ENCODE measurements around the gene KIAA0513. TPM values are rescaled to one million over a fixed set of nuclear protein-coding genes. Genes with fewer than 3 reads are reported as not detected.

Gene KIAA0513
- total and polyA plus RNA-seq, 2 donors (not counting 1 experiment from before 2014, with no cell fraction given) = 1.1 to 2.1 TPM

DNA sequence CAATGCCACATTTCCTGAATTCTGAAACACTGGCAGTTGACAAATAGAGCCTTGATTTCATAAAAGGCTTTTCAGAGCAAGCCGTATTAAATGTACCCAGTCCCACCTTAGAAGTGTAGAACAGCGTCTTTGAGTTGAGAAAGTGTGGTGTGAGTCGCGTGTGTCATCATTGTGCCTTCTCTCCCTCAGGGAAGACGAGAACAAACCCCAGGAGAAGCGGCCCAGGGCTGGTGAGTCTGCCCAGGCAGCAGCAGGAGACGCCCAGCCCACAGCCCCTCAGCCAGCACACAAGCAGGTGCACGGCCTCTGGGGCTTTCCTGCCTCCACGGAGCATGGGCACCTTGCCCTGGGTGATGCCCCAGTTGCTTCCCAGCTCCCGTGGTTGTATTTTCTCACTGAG lies 50.6 kb downstream of the KIAA0513 start:
- CTCF ChIA-PET = interaction anchor here (2.0 kb wide), 1 partner anchor 8 kb away, joined by 5 read pairs; no protein-coding TSS in a partner anchor
- H3K27ac Mint-ChIP-seq = no peak overlapping the region

DNA sequence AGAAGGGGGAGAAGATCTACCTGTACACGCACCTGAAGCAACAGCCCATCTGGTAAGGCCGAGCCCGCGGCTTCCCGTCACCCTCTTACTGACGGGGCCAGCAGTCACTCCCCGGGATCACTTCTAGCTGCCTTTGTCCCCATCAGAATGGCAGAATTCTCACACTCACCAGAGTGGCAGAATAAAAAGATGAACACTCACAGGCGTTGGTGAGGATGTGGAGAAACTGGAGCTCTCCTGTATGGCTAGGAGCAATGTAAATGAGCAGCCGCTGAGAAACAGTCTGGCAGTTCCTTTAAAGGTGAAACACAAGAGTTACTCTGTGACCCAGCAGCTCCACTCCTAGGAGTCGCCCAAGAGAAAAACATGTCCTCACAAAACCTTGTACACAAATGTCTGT lies 51.4 kb downstream of the KIAA0513 start:
- Histone ChIP-seq H3K4me3 (ENCODE audit: control extremely low read depth in 1 of 5, extremely low read depth in 1 of 5, insufficient read depth in 1 of 5, low read depth in 2 of 5, low read length in 4 of 5) (no peak overlapping the region), H3K27me3 (replicated peaks in 1 of 4; ENCODE audit: control extremely low read depth in 1 of 4, control insufficient read depth in 3 of 4, insufficient read depth in 4 of 4, low read length in 3 of 4) (peaks cover 0 to 4% (median 0%) of the 10 kb centered on the region in 4 experiments), H3K36me3 (replicated peaks in 1 of 2; ENCODE audit: control extremely low read depth in 1 of 2, control insufficient read depth in 1 of 2, extremely low read depth in 1 of 2, insufficient read depth in 2 of 2, low read length in 1 of 2) (no peaks in the 10 kb centered on the region), H3K27ac (ENCODE audit: low read length in 2 of 2) (no peak overlapping the region), H3K4me2 (replicated peaks; ENCODE audit: low read depth, low read length, poor library complexity, severe bottlenecking) (no peak overlapping the region), H3K9ac (ENCODE audit: low read length) (no peak overlapping the region), H3K79me2 (ENCODE audit: control insufficient read depth, insufficient read depth, low read length) (no peaks in the 10 kb centered on the region), H4K20me1 (ENCODE audit: control insufficient read depth, insufficient read depth, low read length, poor library complexity, severe bottlenecking) (no peaks in the 10 kb centered on the region), H2AFZ (ENCODE audit: insufficient read depth, low read depth, low read length, poor library complexity, severe bottlenecking) (no peak overlapping the region), H3K4me1 (ENCODE audit: control insufficient read depth in 2 of 2, insufficient read depth in 2 of 2, low read length in 2 of 2) (peaks cover 24 to 29% of the 10 kb centered on the region in 2 donors), H3K9me3 (ENCODE audit: control extremely low read depth in 1 of 3, control insufficient read depth in 2 of 3, insufficient read depth in 1 of 3, low read length in 2 of 3) (peaks cover 0 to 5% (median 0%) of the 10 kb centered on the region in 3 donors)
- intact Hi-C loops (cut with micrococcal nuclease) = no loop called here
- no peak overlapping the region for H3K27ac Mint-ChIP-seq
- POLR2A ChIA-PET = no interaction called here
- DNase-seq = no peak
- peaks cover 19% of the 10 kb centered on the region for H3K27me3 Mint-ChIP-seq
- WGBS (ENCODE audit: insufficient coverage) = 97% methylated on average over 9 of the region's 10 CpGs
- no peaks in the 10 kb centered on the region for H3K9me3 Mint-ChIP-seq (ENCODE audit: insufficient read depth)
- H3K4me1 Mint-ChIP-seq = peaks cover 21% of the 10 kb centered on the region
- no peak for TF ChIP-seq EZH2 (IDR thresholded peaks at IDR 0.05; ENCODE audit: borderline replicate concordance, insufficient read depth, low read depth, low read length, poor library complexity, severe bottlenecking)
- TF ChIP-seq, protein P1, sequence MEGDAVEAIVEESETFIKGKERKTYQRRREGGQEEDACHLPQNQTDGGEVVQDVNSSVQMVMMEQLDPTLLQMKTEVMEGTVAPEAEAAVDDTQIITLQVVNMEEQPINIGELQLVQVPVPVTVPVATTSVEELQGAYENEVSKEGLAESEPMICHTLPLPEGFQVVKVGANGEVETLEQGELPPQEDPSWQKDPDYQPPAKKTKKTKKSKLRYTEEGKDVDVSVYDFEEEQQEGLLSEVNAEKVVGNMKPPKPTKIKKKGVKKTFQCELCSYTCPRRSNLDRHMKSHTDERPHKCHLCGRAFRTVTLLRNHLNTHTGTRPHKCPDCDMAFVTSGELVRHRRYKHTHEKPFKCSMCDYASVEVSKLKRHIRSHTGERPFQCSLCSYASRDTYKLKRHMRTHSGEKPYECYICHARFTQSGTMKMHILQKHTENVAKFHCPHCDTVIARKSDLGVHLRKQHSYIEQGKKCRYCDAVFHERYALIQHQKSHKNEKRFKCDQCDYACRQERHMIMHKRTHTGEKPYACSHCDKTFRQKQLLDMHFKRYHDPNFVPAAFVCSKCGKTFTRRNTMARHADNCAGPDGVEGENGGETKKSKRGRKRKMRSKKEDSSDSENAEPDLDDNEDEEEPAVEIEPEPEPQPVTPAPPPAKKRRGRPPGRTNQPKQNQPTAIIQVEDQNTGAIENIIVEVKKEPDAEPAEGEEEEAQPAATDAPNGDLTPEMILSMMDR (IDR thresholded peaks at IDR 0.05) = no peak
- no peak for ATAC-seq (ENCODE audit: low read depth)
- CTCF ChIA-PET = interaction anchor here (2.0 kb wide), 1 partner anchor 8 kb away, joined by 5 read pairs; no protein-coding TSS in a partner anchor
- no peak overlapping the region for H3K4me3 Mint-ChIP-seq

More for the DNA sequence above, 50.6 kb downstream of the KIAA0513 start:
- H3K27me3 ChIP-seq (replicated peaks in 1 of 4; ENCODE audit: control extremely low read depth in 1 of 4, control insufficient read depth in 3 of 4, insufficient read depth in 4 of 4, low read length in 3 of 4) = peaks cover 0 to 4% (median 0%) of the 10 kb centered on the region in 4 experiments
- DNase-seq (no peak), ATAC-seq (ENCODE audit: low read depth) (no peak)
- peaks cover 0 to 5% (median 0%) of the 10 kb centered on the region in 3 donors for H3K9me3 ChIP-seq (ENCODE audit: control extremely low read depth in 1 of 3, control insufficient read depth in 2 of 3, insufficient read depth in 1 of 3, low read length in 2 of 3)
- no peak overlapping the region for H3K27ac ChIP-seq (ENCODE audit: low read length in 2 of 2)
- peaks cover 19% of the 10 kb centered on the region for H3K27me3 Mint-ChIP-seq
- H3K4me1 Mint-ChIP-seq = peaks cover 15% of the 10 kb centered on the region
- H3K9ac ChIP-seq (ENCODE audit: low read length) = no peak overlapping the region
- H3K9me3 Mint-ChIP-seq (ENCODE audit: insufficient read depth) = no peaks in the 10 kb centered on the region
- H4K20me1 ChIP-seq (ENCODE audit: control insufficient read depth, insufficient read depth, low read length, poor library complexity, severe bottlenecking) = no peaks in the 10 kb centered on the region
- POLR2A ChIA-PET = no interaction called here
- H3K4me3 Mint-ChIP-seq = no peak overlapping the region
- TF ChIP-seq EZH2 (IDR thresholded peaks at IDR 0.05; ENCODE audit: borderline replicate concordance, insufficient read depth, low read depth, low read length, poor library complexity, severe bottlenecking) = no peak
- TF ChIP-seq, protein P1 (IDR thresholded peaks at IDR 0.05) = no peak
- H3K79me2 ChIP-seq (ENCODE audit: control insufficient read depth, insufficient read depth, low read length) = no peaks in the 10 kb centered on the region
- WGBS (ENCODE audit: insufficient coverage) = 28% methylated on average over 9 of the region's 10 CpGs
- no peak overlapping the region for H3K4me3 ChIP-seq (ENCODE audit: control extremely low read depth in 1 of 5, extremely low read depth in 1 of 5, insufficient read depth in 1 of 5, low read depth in 2 of 5, low read length in 4 of 5)
- no peak overlapping the region for H3K4me2 ChIP-seq (replicated peaks; ENCODE audit: low read depth, low read length, poor library complexity, severe bottlenecking)
- no peaks in the 10 kb centered on the region for H3K36me3 ChIP-seq (replicated peaks in 1 of 2; ENCODE audit: control extremely low read depth in 1 of 2, control insufficient read depth in 1 of 2, extremely low read depth in 1 of 2, insufficient read depth in 2 of 2, low read length in 1 of 2)
- intact Hi-C loops (cut with micrococcal nuclease) = no loop called here
- H3K4me1 ChIP-seq (ENCODE audit: control insufficient read depth in 2 of 2, insufficient read depth in 2 of 2, low read length in 2 of 2) = peaks cover 18 to 22% of the 10 kb centered on the region in 2 donors
- no peak overlapping the region for H2AFZ ChIP-seq (ENCODE audit: insufficient read depth, low read depth, low read length, poor library complexity, severe bottlenecking)
